KMS-11 (cell line): ENCODE measurements around the gene SERINC3.

Source experiments
- H2AFZ ChIP-seq: fragments of 200-600 bp; sonication (generic); 2 replicates; pipeline ENCODE4 v1.6.1; 2016; ENCODE audit warnings: antibody characterized with exemption, mixed run types, low read depth
- H3K27ac ChIP-seq: fragments of 200-600 bp; sonication (generic); 2 replicates; pipeline ENCODE4 v1.6.1; 2016; ENCODE audit warnings: mild to moderate bottlenecking, mixed run types
- H3K27me3 ChIP-seq: fragments of 200-600 bp; sonication (generic); 2 replicates; pipeline ENCODE4 v1.6.1; 2017; ENCODE audit warnings: mild to moderate bottlenecking, low read depth, mixed run types, moderate library complexity; ENCODE audit not compliant: insufficient read depth
- H3K36me3 ChIP-seq: fragments of 200-600 bp; sonication (generic); 2 replicates; pipeline ENCODE4 v1.6.1; 2017; ENCODE audit warnings: mild to moderate bottlenecking, mixed run types; ENCODE audit not compliant: insufficient read depth
- H3K4me1 ChIP-seq: fragments of 200-600 bp; sonication (generic); 2 replicates; pipeline ENCODE4 v1.6.1; 2016; ENCODE audit warnings: mild to moderate bottlenecking, low read depth, mixed run types; ENCODE audit not compliant: poor library complexity, severe bottlenecking
- H3K4me2 ChIP-seq: fragments of 200-600 bp; sonication (generic); 2 replicates; pipeline ENCODE4 v1.7.0; 2016; ENCODE audit warnings: mild to moderate bottlenecking, mixed run types
- H3K4me3 ChIP-seq: fragments of 200-600 bp; sonication (generic); IDR thresholded peaks from 2 replicates; pipeline ENCODE4 v1.6.1; 2017; ENCODE audit warnings: low read depth, low read length, mixed read lengths; ENCODE audit not compliant: insufficient read depth
- H3K79me2 ChIP-seq: fragments of 200-600 bp; sonication (generic); 2 replicates; pipeline ENCODE4 v1.6.1; 2016; ENCODE audit warnings: low read depth, mixed run types; ENCODE audit not compliant: insufficient read depth
- H3K9ac ChIP-seq: fragments of 200-600 bp; sonication (generic); 2 replicates; pipeline ENCODE4 v1.6.1; 2016; ENCODE audit warnings: mild to moderate bottlenecking, mixed run types
- H4K20me1 ChIP-seq: fragments of 200-600 bp; sonication (generic); 2 replicates; pipeline ENCODE4 v1.6.1; 2016; ENCODE audit warnings: mild to moderate bottlenecking, mixed run types; ENCODE audit not compliant: insufficient read depth
- CTCF ChIP-seq: fragments of 200-600 bp; sonication (generic); conservative IDR thresholded peaks from 2 replicates; pipeline ENCODE4 v1.6.1; 2017; ENCODE audit warnings: low read depth, mild to moderate bottlenecking, antibody characterized with exemption, low read length, moderate library complexity, mixed read lengths

Gene SERINC3

GRCh38 chr20:44461142-44461802 lies 60.6 kb downstream of the SERINC3 start:
- H2AFZ ChIP-seq: no peak overlapping the region
- no peaks in the 10 kb centered on the region for H3K79me2 ChIP-seq
- no peak overlapping the region for H3K27ac ChIP-seq
- no peaks in the 10 kb centered on the region for H3K4me1 ChIP-seq
- no peaks in the 10 kb centered on the region for H4K20me1 ChIP-seq
- peak; percentile 29 for TF ChIP-seq CTCF
- no peaks in the 10 kb centered on the region for H3K36me3 ChIP-seq
- no peak overlapping the region for H3K4me2 ChIP-seq
- no peaks in the 10 kb centered on the region for H3K27me3 ChIP-seq
- no peak overlapping the region for H3K4me3 ChIP-seq
- no peak overlapping the region for H3K9ac ChIP-seq

GRCh38 chr20:44460795-44461141 lies 61.1 kb downstream of the SERINC3 start:
- no peaks in the 10 kb centered on the region for H3K4me1 ChIP-seq
- H3K27ac ChIP-seq: no peak overlapping the region
- H3K4me3 ChIP-seq: no peak overlapping the region
- H2AFZ ChIP-seq: no peak overlapping the region
- H3K79me2 ChIP-seq: no peaks in the 10 kb centered on the region
- H3K9ac ChIP-seq: no peak overlapping the region
- peak; percentile 69 for TF ChIP-seq CTCF
- no peaks in the 10 kb centered on the region for H3K27me3 ChIP-seq
- no peaks in the 10 kb centered on the region for H3K36me3 ChIP-seq
- H4K20me1 ChIP-seq: no peaks in the 10 kb centered on the region
- H3K4me2 ChIP-seq: no peak overlapping the region

- Histone ChIP-seq H3K4me1 (no peaks in the 10 kb centered on the region), H3K36me3 (no peaks in the 10 kb centered on the region), H3K9ac (no peak overlapping the region), H2AFZ (no peak overlapping the region), H3K4me3 (no peak overlapping the region), H3K27ac (no peak overlapping the region), H3K27me3 (no peaks in the 10 kb centered on the region), H3K4me2 (no peak overlapping the region), H4K20me1 (no peaks in the 10 kb centered on the region), H3K79me2 (no peaks in the 10 kb centered on the region)
- no peak for TF ChIP-seq CTCF
Measured at GRCh38 chr20:44459271-44459670, 62.6 kb downstream of the SERINC3 start.

- Histone ChIP-seq H2AFZ (no peak overlapping the region), H3K9ac (no peak overlapping the region), H3K27ac (no peak overlapping the region), H3K4me2 (no peak overlapping the region), H4K20me1 (no peaks in the 10 kb centered on the region), H3K27me3 (no peaks in the 10 kb centered on the region), H3K79me2 (no peaks in the 10 kb centered on the region), H3K36me3 (no peaks in the 10 kb centered on the region), H3K4me3 (no peak overlapping the region), H3K4me1 (no peaks in the 10 kb centered on the region)
- TF ChIP-seq CTCF: no peak
Measured at GRCh38 chr20:44457016-44457415, 64.9 kb downstream of the SERINC3 start.
